NCI-H2029 treated with DMSO at 0.1 percent for 48 hours (cell line): ENCODE data around the gene SCAF1.

ENCODE experiments used
- DNase-seq: peaks from one replicate; lab custom pipeline; 2025; lab: John Stamatoyannopoulos, UW

SCAF1 gene

DNA sequence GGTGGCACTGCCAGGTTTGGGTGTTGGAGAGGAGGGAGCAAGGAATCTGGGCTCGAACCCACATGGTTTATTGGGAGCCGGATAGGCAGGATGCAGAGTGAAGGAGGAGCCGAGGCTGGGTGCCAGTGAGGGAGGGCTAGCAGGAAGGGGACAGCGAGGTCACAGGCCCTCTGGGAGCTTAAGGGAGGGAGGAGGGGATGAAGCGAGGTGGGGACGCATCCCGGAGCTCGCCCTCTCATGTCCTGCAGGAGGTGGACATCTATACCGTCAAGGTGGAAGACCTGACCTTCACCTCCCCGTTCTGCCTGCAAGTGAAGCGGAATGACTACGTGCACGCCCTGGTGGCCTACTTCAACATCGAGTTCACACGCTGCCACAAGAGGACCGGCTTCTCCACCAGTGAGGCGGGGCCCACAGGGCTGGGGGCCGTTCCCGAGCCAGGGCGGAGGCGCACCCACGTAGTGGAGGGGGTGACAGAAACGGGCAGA lies 43.9 kb downstream of the SCAF1 start:
- DNase-seq, result no peak

GRCh38 chr19:49686503-49687088 lies 44.6 kb downstream of the SCAF1 start:
- DNase-seq, result no peak

DNA sequence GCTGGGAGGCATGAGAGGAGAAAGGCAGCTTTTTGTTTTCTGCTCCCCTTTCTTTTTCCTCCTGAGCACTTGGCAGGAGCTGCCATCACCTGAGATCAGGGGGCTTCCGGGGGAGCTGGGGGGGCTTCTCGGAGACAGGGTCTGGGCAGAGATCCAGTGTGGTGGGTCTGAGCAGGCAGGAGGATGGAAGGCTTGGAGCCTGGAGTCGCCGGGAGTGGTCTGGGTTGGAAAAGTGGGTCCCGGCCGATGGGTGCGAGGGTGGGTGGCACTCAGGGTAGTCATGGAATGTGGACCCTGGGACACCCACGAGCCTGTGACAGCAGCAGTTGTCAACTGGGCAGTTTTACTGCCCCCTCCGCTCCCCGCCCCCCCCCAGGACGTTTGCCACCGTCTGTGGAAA lies 45.1 kb downstream of the SCAF1 start:
- DNase-seq, result no peak

GRCh38 chr19:49687566-49688316 lies 45.7 kb downstream of the SCAF1 start:
- DNase-seq, result no peak

DNA sequence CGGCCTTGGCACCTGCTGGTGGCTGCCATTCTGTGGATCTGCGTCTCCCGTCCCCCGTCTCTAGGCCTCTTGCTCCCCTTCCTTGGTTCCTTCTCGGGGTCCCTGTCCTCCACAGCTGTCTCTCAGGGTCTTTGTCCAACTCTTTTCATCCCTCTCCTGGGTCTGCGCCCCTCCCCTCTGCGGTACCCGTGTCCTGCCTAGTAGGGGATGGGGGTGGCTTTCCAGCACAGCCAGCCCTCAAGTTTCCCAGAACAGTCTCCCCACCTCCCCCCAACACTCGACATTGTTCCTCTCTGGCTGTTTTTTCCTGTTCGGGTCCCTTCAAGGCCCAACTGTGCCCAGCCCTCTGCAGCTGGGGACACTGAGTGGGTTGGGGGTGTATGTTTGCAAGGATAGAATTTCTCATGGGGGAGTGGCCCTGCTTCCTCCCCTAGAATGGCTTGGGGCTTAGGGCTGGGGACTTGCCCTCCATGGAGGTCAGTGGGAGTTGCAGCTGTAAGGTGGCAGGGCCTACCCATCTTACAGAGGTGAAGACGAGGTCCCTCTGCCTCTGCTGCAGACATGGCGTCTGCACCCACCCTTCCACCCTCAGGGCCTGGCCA lies 46.6 kb downstream of the SCAF1 start:
- DNase-seq, result no peak

GRCh38 chr19:49689133-49690078 lies 47.4 kb downstream of the SCAF1 start, which contains the start of gene ADM5:
Gene ADM5, plus strand, starts transcription at chr19:49689594. Its CDS starts 244 bp downstream, at chr19:49689838.
- peak; percentile 13 for DNase-seq

- no peak for DNase-seq
Measured at GRCh38 chr19:49690079-49690655, 48.2 kb downstream of the SCAF1 start.

GRCh38 chr19:49690656-49691242 lies 48.7 kb downstream of the SCAF1 start, which contains the start of gene CPT1C:
Gene CPT1C, plus strand, starts transcription at chr19:49691116. Its CDS starts 1,137 bp downstream, at chr19:49692253.
- peak; percentile 71 for DNase-seq

- peak; percentile 9 for DNase-seq
Measured at GRCh38 chr19:49691243-49692146, 49.5 kb downstream of the SCAF1 start.

DNA sequence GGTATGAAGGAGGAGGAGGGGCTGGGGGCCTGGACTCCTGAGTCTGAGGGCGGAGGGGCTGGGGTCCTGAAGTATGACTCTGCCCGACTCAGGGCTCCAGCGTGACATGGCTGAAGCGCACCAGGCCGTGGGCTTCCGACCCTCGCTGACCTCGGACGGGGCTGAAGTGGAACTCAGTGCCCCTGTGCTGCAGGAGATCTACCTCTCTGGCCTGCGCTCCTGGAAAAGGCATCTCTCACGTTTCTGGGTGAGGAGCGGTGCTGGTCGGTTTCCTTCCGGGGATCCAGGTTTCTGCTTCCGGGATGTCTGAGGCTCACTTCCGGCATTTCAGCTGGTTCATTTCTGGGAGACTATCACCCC lies 50.1 kb downstream of the SCAF1 start:
- no peak for DNase-seq

- DNase-seq, result no peak
Measured at GRCh38 chr19:49696115-49696514, 54.1 kb downstream of the SCAF1 start.

DNA sequence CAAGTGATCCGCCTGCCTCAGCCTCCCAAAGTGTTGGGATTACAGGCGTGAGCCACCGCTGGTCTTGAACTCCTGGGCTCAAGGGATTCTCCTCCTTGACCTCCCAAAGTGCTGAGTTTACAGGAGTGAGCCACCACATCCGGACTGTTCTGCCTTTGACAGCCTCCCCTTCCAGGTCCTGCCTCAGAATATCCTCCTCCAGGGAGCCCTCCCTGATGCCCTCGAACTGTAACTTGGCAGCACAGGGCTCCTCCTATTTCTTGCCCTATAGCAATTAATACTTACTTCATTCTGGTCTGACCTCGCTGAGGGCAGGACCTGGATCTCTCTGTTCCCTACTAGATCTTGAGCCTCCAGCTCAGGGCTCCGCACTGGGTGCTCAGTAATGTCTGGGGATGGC lies 54.9 kb downstream of the SCAF1 start:
- no peak for DNase-seq

- no peak for DNase-seq
Measured at GRCh38 chr19:49699364-49699763, 57.4 kb downstream of the SCAF1 start.

- DNase-seq, result no peak
Measured at GRCh38 chr19:49700563-49700962, 58.6 kb downstream of the SCAF1 start.

DNA sequence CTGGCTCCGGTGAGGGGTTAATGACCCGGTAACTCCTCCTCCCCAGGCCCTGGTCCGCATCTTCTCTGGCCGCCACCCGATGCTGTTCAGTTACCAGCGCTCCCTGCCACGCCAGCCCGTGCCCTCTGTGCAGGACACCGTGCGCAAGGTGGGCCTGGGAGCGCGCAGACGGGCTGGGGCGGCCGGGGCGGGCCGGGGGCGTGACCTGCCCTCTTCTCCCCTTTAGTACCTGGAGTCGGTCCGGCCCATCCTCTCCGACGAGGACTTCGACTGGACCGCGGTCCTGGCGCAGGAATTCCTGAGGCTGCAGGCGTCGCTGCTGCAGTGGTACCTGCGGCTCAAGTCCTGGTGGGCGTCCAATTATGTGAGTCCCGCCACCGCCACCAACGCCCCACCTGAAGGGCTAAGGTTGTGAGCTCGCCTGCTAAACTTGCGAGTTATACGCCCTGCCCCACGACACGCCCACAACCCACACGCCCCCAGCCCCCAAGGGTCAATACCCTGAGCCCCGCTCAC lies 59.3 kb downstream of the SCAF1 start:
- DNase-seq, result no peak

DNA sequence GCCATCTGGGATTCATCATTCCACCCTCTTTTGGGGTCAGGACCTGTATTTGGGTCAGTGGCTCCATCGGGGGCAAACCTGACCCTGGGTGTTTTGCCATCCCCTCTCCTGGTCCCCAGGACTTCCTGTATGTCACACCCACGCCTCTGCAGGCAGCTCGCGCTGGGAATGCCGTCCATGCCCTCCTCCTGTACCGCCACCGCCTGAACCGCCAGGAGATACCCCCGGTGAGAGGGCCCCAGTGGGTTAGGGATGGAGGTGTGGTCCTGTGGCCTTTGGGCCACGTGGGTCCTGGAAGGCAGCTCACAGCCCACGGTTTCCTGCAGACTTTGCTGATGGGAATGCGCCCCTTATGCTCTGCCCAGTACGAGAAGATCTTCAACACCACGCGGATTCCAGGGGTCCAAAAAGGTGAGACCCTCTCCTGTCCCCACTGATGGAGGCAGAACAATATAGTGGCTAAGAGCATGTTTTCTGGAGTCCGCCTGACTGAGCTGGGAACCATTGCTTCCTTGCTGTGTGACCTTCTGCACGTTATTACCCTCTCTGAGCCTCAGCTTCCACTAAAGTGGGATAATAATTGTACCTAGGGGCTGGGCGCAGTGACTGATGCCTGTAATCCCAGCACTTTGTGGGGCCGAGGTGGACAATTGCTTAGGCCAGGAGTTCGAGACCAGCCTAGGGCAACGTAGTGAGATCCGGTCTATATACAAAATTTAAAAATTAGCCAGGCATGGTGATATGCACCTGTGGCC lies 63.1 kb downstream of the SCAF1 start:
- DNase-seq, result no peak

DNA sequence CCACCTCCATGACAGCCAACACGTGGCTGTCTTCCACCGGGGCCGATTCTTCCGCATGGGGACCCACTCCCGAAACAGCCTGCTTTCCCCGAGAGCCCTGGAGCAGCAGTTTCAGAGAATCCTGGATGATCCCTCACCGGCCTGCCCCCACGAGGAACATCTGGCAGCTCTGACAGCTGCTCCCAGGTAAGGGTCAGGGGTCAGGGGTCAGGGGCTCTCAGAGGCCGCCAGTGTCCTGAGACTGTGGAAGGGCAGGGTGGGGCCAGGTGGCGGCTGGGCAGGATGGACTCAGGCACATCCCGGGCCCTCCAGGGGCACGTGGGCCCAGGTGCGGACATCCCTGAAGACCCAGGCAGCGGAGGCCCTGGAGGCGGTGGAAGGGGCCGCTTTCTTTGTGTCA lies 63.9 kb downstream of the SCAF1 start:
- DNase-seq, result no peak
